MM.1S (cell line): ENCODE measurements around the gene RET.

ENCODE experiments used
- DNase-seq: peaks from one replicate; pipeline ENCODE4 v3.0.0-alpha.2; 2015
- H2AFZ ChIP-seq: fragments of 300-600 bp; sonication (generic); 2 replicates; pipeline ENCODE4 v1.6.0; 2016; ENCODE audit warnings: antibody characterized with exemption, low read length
- H3F3A ChIP-seq: fragments of 300-600 bp; sonication (generic); 2 replicates; pipeline ENCODE4 v1.6.1; 2016; ENCODE audit warnings: mild to moderate bottlenecking, antibody characterized with exemption, low read length, moderate library complexity, mixed read lengths; ENCODE audit not compliant: insufficient read depth
- H3K27ac ChIP-seq: fragments of 300-600 bp; sonication (generic); 2 replicates; pipeline ENCODE4 v1.5.1; 2016; ENCODE audit warnings: mild to moderate bottlenecking, low read length
- H3K27me3 ChIP-seq: fragments of 300-600 bp; sonication (generic); replicated peaks from 2 replicates; pipeline ENCODE4 v1.6.0; 2016; ENCODE audit warnings: low read length; ENCODE audit not compliant: insufficient read depth
- H3K36me3 ChIP-seq: fragments of 300-600 bp; sonication (generic); replicated peaks from 2 replicates; pipeline ENCODE4 v1.6.1; 2016; ENCODE audit warnings: mild to moderate bottlenecking, low read length, mixed read lengths; ENCODE audit not compliant: insufficient read depth
- H3K4me1 ChIP-seq: fragments of 300-600 bp; sonication (generic); 2 replicates; pipeline ENCODE4 v1.6.1; 2016; ENCODE audit warnings: low read length, mixed read lengths
- H3K4me2 ChIP-seq: fragments of 300-600 bp; sonication (generic); 2 replicates; pipeline ENCODE4 v1.6.0; 2016; ENCODE audit warnings: low read depth, low read length
- H3K4me3 ChIP-seq: fragments of 300-600 bp; sonication (generic); 2 replicates; pipeline ENCODE4 v1.5.1; 2016; ENCODE audit warnings: low read length, mixed read lengths
- H3K79me2 ChIP-seq: fragments of 300-600 bp; sonication (generic); 2 replicates; pipeline ENCODE4 v1.6.1; 2016; ENCODE audit warnings: mixed run types, low read length, mixed read lengths
- H3K9ac ChIP-seq: fragments of 300-600 bp; sonication (generic); 2 replicates; pipeline ENCODE4 v1.6.1; 2016; ENCODE audit warnings: low read length, mixed read lengths
- H3K9me2 ChIP-seq: fragments of 300-600 bp; sonication (generic); replicated peaks from 2 replicates; pipeline ENCODE4 v1.6.1; 2016; ENCODE audit warnings: mild to moderate bottlenecking, low read length, mixed read lengths; ENCODE audit not compliant: insufficient read depth
- H3K9me3 ChIP-seq: fragments of 300-600 bp; sonication (generic); replicated peaks from 2 replicates; pipeline ENCODE4 v1.6.1; 2016; ENCODE audit warnings: mild to moderate bottlenecking, low read length, mixed read lengths; ENCODE audit not compliant: insufficient read depth
- H4K20me1 ChIP-seq: fragments of 300-600 bp; sonication (generic); 2 replicates; pipeline ENCODE4 v1.6.1; 2016; ENCODE audit warnings: mild to moderate bottlenecking, low read length, moderate library complexity, mixed read lengths; ENCODE audit not compliant: insufficient read depth
- CTCF ChIP-seq: fragments of 300-600 bp; sonication (generic); IDR thresholded peaks from 2 replicates; pipeline ENCODE4 v1.5.1; 2016; ENCODE audit warnings: antibody characterized with exemption, low read length, mixed read lengths
- EZH2 ChIP-seq: fragments of 300-600 bp; sonication (generic); optimal IDR thresholded peaks from 2 replicates; pipeline ENCODE3; 2017; ENCODE audit warnings: low read depth, mild to moderate bottlenecking, antibody characterized with exemption, low read length, mixed read lengths
- EZH2phosphoT487 ChIP-seq: fragments of 300-600 bp; sonication (generic); IDR thresholded peaks from 2 replicates; pipeline ENCODE4 v1.6.1; 2018; ENCODE audit warnings: antibody characterized with exemption, low read length

Gene RET

DNA sequence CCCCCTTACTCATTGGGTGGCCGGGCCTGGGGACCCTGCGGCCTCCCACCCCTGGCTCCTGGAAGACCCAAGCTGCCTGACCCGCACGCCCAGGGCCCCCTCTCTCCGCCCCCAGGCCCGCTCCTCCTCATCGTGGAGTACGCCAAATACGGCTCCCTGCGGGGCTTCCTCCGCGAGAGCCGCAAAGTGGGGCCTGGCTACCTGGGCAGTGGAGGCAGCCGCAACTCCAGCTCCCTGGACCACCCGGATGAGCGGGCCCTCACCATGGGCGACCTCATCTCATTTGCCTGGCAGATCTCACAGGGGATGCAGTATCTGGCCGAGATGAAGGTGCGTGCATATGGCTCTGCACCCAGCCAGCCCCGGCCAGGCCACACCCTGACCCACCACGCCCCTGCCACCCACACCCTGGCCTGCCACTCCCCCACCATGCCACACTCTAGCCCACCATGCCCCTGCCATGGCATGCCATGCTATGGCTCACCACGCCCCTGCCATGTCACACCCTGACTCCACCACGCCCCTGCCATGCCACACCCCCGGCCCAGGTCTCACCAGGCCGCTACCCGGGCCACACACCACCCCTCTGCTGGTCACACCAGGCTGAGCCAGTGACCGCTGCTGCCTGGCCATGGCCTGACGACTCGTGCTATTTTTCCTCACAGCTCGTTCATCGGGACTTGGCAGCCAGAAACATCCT lies 42.7 kb downstream of the RET start:
- Histone ChIP-seq H3K4me3 (no peak overlapping the region), H3K36me3 (no peaks in the 10 kb centered on the region), H3K9me3 (no peaks in the 10 kb centered on the region), H3K9ac (no peak overlapping the region), H3K9me2 (no peaks in the 10 kb centered on the region), H2AFZ (no peak overlapping the region), H3K4me1 (no peaks in the 10 kb centered on the region), H3K27ac (no peak overlapping the region), H4K20me1 (no peaks in the 10 kb centered on the region), H3K79me2 (no peaks in the 10 kb centered on the region), H3K27me3 (no peaks in the 10 kb centered on the region), H3F3A (no peaks in the 10 kb centered on the region), H3K4me2 (no peak overlapping the region)
- no peak for TF ChIP-seq CTCF
- TF ChIP-seq EZH2, result no peak
- TF ChIP-seq EZH2phosphoT487, result no peak
- no peak for DNase-seq

- Histone ChIP-seq H3K79me2 (no peaks in the 10 kb centered on the region), H3K9me3 (no peaks in the 10 kb centered on the region), H3K4me3 (no peak overlapping the region), H3K4me1 (no peaks in the 10 kb centered on the region), H2AFZ (no peak overlapping the region), H3F3A (no peaks in the 10 kb centered on the region), H3K36me3 (no peaks in the 10 kb centered on the region), H3K27me3 (no peaks in the 10 kb centered on the region), H3K4me2 (no peak overlapping the region), H3K9ac (no peak overlapping the region), H3K27ac (no peak overlapping the region), H3K9me2 (no peaks in the 10 kb centered on the region), H4K20me1 (no peaks in the 10 kb centered on the region)
- no peak for DNase-seq
- TF ChIP-seq EZH2phosphoT487 (no peak), CTCF (no peak), EZH2 (no peak)
Observed at GRCh38 chr10:43120116-43120928, 43.5 kb downstream of the RET start.

GRCh38 chr10:43120929-43121314 lies 44.1 kb downstream of the RET start:
- TF ChIP-seq EZH2phosphoT487 (no peak), CTCF (no peak), EZH2 (no peak)
- H3K4me1 ChIP-seq, result no peaks in the 10 kb centered on the region
- DNase-seq, result no peak
- H3K27me3 ChIP-seq, result no peaks in the 10 kb centered on the region
- H2AFZ ChIP-seq, result no peak overlapping the region
- no peak overlapping the region for H3K4me3 ChIP-seq
- no peaks in the 10 kb centered on the region for H4K20me1 ChIP-seq
- H3K27ac ChIP-seq, result no peak overlapping the region
- H3F3A ChIP-seq, result no peaks in the 10 kb centered on the region
- no peaks in the 10 kb centered on the region for H3K36me3 ChIP-seq
- no peaks in the 10 kb centered on the region for H3K79me2 ChIP-seq
- no peaks in the 10 kb centered on the region for H3K9me2 ChIP-seq
- H3K4me2 ChIP-seq, result no peak overlapping the region
- no peak overlapping the region for H3K9ac ChIP-seq
- H3K9me3 ChIP-seq, result no peaks in the 10 kb centered on the region
